GM21576 (cell line): ENCODE results near the gene PKN1.
A peak's percentile ranks its signal among the peaks of the same experiment; 100 is the strongest.
"Not testable (repeated sequence)": the region's sequence is repeated elsewhere in the genome, so short reads cannot be mapped to it uniquely, and the experiment has no call there.

ENCODE experiments used
- ATAC-seq: cut with Tn5 transposase; IDR thresholded peaks from one replicate; pipeline ENCODE4 v1.9.1; 2021; ENCODE audit warnings: mild to moderate bottlenecking, moderate library complexity; ENCODE audit not compliant: unreplicated experiment

The PKN1 gene

GRCh38 chr19:14479975-14480699 lies 47.0 kb downstream of the PKN1 start:
- ATAC-seq: no peak

- no peak for ATAC-seq
Observed at GRCh38 chr19:14480700-14481079, 47.6 kb downstream of the PKN1 start.

GRCh38 chr19:14482172-14482941 lies 49.3 kb downstream of the PKN1 start:
- ATAC-seq: no peak

GRCh38 chr19:14487370-14488125 lies 54.4 kb downstream of the PKN1 start:
- ATAC-seq: no peak

GRCh38 chr19:14492756-14493337 lies 59.7 kb downstream of the PKN1 start:
- no peak for ATAC-seq

- ATAC-seq: no peak
Observed at GRCh38 chr19:14494411-14494810, 61.3 kb downstream of the PKN1 start.

GRCh38 chr19:14494910-14495671 lies 62.0 kb downstream of the PKN1 start:
- no peak for ATAC-seq

- no peak for ATAC-seq
Observed at GRCh38 chr19:14495672-14496028, 62.5 kb downstream of the PKN1 start.

GRCh38 chr19:14496029-14496833 lies 63.1 kb downstream of the PKN1 start, which contains the start of gene GIPC1:
TSS of gene GIPC1 (minus strand) at chr19:14496127. CDS start at chr19:14482976, 13,151 bp downstream.
- ATAC-seq: peak; percentile 70

- ATAC-seq: no peak
Observed at GRCh38 chr19:14496834-14497227, 63.7 kb downstream of the PKN1 start.

- no peak for ATAC-seq
Observed at GRCh38 chr19:14497228-14497921, 64.3 kb downstream of the PKN1 start.

GRCh38 chr19:14502334-14503092 lies 69.4 kb downstream of the PKN1 start:
- no peak for ATAC-seq

GRCh38 chr19:14503285-14503684 lies 70.2 kb downstream of the PKN1 start:
- no peak for ATAC-seq

GRCh38 chr19:14504575-14504974 lies 71.5 kb downstream of the PKN1 start:
- not testable (repeated sequence) for ATAC-seq

GRCh38 chr19:14505488-14506239 lies 72.6 kb downstream of the PKN1 start:
- ATAC-seq: no peak

- ATAC-seq: no peak
Observed at GRCh38 chr19:14507704-14508542, 74.8 kb downstream of the PKN1 start.
